Kasumi-1 (cell line): ENCODE measurements around the gene TPPP3.

Experiments used
- DNase-seq, 2 experiments: peaks; one replicate each; lab custom pipeline; 2025; lab: John Stamatoyannopoulos, UW

The TPPP3 gene

DNA sequence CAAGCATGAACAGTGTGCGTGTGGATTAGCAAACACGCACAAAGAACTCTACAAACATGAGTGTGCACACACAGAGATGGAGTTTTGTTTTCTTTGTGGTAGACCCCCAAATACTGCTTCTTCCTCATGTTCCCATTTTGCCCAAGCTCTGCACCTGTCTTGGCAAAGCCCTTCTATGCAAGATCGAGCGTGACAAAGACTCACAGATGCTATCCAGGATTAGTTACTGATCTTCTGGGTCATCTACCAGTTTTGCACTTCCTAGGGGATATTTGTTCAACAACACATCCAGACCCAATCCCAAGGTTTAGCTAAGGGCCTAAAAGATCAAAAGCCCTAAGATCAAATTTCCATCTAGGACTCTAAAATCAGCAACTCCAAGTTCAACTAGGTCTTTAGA is 50.7 kb downstream of the TPPP3 start:
- no peak for DNase-seq

GRCh38 chr16:67341250-67341649 is 52.0 kb downstream of the TPPP3 start:
- no peak for DNase-seq
